ENCODE results near the gene FBXL7.

DNA sequence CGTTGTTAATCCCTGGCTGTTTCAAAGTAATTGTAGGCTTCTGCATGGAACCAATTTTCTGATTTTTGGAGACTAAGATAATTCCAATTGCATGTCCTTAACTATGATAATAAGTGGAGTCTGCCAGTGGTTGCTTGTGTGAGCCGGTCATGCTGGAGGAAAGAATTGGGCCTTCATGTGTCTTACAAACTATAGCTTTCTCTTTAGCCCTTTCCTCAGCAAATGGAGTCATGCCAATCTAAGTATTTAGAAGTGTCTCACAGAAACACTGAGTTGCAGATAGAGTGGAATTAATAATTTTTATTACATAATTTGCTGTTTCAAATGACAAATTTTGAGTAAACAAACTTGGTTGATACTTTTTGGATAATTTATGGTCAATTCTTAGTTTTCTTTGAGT, 200.4 kb downstream of the FBXL7 start:
- TF ChIP-seq, protein P1, sequence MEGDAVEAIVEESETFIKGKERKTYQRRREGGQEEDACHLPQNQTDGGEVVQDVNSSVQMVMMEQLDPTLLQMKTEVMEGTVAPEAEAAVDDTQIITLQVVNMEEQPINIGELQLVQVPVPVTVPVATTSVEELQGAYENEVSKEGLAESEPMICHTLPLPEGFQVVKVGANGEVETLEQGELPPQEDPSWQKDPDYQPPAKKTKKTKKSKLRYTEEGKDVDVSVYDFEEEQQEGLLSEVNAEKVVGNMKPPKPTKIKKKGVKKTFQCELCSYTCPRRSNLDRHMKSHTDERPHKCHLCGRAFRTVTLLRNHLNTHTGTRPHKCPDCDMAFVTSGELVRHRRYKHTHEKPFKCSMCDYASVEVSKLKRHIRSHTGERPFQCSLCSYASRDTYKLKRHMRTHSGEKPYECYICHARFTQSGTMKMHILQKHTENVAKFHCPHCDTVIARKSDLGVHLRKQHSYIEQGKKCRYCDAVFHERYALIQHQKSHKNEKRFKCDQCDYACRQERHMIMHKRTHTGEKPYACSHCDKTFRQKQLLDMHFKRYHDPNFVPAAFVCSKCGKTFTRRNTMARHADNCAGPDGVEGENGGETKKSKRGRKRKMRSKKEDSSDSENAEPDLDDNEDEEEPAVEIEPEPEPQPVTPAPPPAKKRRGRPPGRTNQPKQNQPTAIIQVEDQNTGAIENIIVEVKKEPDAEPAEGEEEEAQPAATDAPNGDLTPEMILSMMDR (IDR thresholded peaks at IDR 0.05; ENCODE audit: low read length): no peak
- TF ChIP-seq EZH2 (IDR thresholded peaks at IDR 0.05; ENCODE audit: borderline replicate concordance, low read length): no peak
